Endodermal cell (in vitro differentiated cells): ENCODE data around the gene TRIM14. TPM values are rescaled to one million over a fixed set of nuclear protein-coding genes. Genes with fewer than 3 reads are reported as not detected.

Experiments
- DNase-seq: peaks from one replicate; pipeline ENCODE4 v3.0.0-alpha.2; 2017
- H3K27ac ChIP-seq: 2 replicates; pipeline ENCODE4 v1.5.1; 2013; ENCODE audit warnings: mild to moderate bottlenecking, low read depth, low read length, moderate library complexity
- H3K27me3 ChIP-seq: 2 replicates; pipeline ENCODE4 v1.6.1; 2013; ENCODE audit warnings: mild to moderate bottlenecking, low read length, moderate library complexity; ENCODE audit not compliant: insufficient read depth, control insufficient read depth, poor library complexity, severe bottlenecking
- H3K36me3 ChIP-seq: 2 replicates; pipeline ENCODE4 v1.7.0; 2013; ENCODE audit warnings: mild to moderate bottlenecking, low read length, moderate library complexity; ENCODE audit not compliant: control insufficient read depth, insufficient read depth
- H3K4me1 ChIP-seq: one replicate; pipeline ENCODE4 v1.7.0; 2013; ENCODE audit warnings: low read length; ENCODE audit not compliant: control insufficient read depth, insufficient read depth
- H3K4me3 ChIP-seq: 2 replicates; pipeline ENCODE4 v1.5.1; 2013; ENCODE audit warnings: mild to moderate bottlenecking, low read length, moderate library complexity
- H3K9ac ChIP-seq: 2 replicates; pipeline ENCODE4 v1.6.1; 2013; ENCODE audit warnings: mild to moderate bottlenecking, low read length, moderate library complexity; ENCODE audit not compliant: poor library complexity, severe bottlenecking; ENCODE audit errors: extremely low read depth
- H3K9me3 ChIP-seq: 2 replicates; pipeline ENCODE4 v1.6.1; 2013; ENCODE audit warnings: mild to moderate bottlenecking, low read length, moderate library complexity; ENCODE audit not compliant: control insufficient read depth
- H3K27ac Mint-ChIP-seq: 2 replicates; pipeline ENCODE4 v1.8.0; 2020; ENCODE audit warnings: mixed read lengths
- H3K27me3 Mint-ChIP-seq: 2 replicates; pipeline ENCODE4 v1.8.0; 2021; ENCODE audit warnings: mild to moderate bottlenecking, mixed read lengths; ENCODE audit not compliant: insufficient read depth
- H3K36me3 Mint-ChIP-seq: 2 replicates; pipeline ENCODE4 v1.8.0; 2020; ENCODE audit warnings: low read depth, mixed read lengths
- H3K4me1 Mint-ChIP-seq: 2 replicates; pipeline ENCODE4 v1.8.0; 2020; ENCODE audit warnings: mixed read lengths
- H3K4me3 Mint-ChIP-seq: 2 replicates; pipeline ENCODE4 v1.8.0; 2020; ENCODE audit warnings: mild to moderate bottlenecking, moderate library complexity, mixed read lengths
- H3K9me3 Mint-ChIP-seq: 2 replicates; pipeline ENCODE4 v1.8.0; 2020; ENCODE audit warnings: mild to moderate bottlenecking, mixed read lengths
- WGBS, 2 experiments: methylation state at CpG; one replicate each; pipeline versions ENCODE4 v1.1.5 to v1.1.7; 2013; ENCODE audit warnings: missing lambda C conversion rate in 2 of 2, mixed read lengths in 1 of 2; ENCODE audit not compliant: insufficient coverage in 1 of 2, insufficient read length in 1 of 2; 5-methylcytosine and 5-hydroxymethylcytosine counted together
- total RNA-seq, 2 donors: library from RNA; stranded (reverse); fragmentation: NEBNext Ultra II Directional in 1 of 2; extraction: Animal tissue kit (Norgen Biotek cat#: 25700) in 1 of 2; gene quantifications; 2 replicates in 1 of 2; 3 replicates in 1 of 2; pipeline ENCODE4 v1.2.1, GENCODE V29; 2021
- TF ChIP-seq, protein P1 (sequence below): fragments of 200-600 bp; sonication (generic); conservative IDR thresholded peaks from 2 replicates; pipeline ENCODE4 v1.5.0; 2021; ENCODE audit warnings: antibody characterized with exemption, mild to moderate bottlenecking

Gene TRIM14
- total RNA-seq, 2 donors from 2014 or later, result 3.1 to 5.1 TPM

DNA sequence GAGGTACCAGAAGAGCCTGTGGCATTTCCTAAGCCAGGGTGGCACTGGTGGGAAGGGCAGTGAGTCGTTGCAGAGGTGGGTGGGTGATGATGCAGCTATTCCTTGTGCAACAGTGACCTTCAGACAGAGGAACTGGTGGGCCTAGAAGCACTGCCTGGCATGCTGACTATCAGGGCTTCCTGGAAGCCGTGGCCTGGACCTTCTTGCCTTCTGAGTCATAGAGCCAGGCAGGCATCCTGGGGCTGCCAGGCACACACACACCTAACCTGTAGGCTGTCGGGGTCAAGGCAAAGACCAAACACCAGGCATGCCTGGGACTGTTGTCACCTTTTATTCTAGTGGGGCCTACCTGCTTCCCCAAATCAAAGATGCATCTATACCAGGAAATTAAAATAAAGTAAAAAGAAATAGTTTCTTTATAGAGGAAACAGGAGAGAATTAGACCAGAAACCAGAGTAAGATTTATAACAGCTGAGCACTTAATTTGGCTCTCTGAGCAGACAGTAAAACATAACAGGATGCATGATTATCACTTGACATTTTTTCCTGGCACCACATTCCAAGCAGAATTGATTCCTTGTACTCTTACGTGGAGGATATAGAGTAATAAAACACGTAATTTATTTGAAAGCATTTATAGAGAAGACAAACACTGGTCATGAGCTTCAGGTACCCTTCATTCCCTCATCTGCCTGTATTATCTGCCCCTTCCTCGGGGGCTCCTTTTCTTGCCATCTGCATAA, 37.4 kb downstream of the TRIM14 start:
- peaks cover 5% of the 10 kb centered on the region for H3K27me3 Mint-ChIP-seq
- Histone ChIP-seq H3K27ac (no peak overlapping the region), H3K9me3 (no peaks in the 10 kb centered on the region), H3K9ac (no peak overlapping the region), H3K4me1 (peaks cover 6% of the 10 kb centered on the region), H3K27me3 (no peaks in the 10 kb centered on the region), H3K36me3 (peaks cover 63% of the 10 kb centered on the region), H3K4me3 (no peak overlapping the region)
- peaks cover 10% of the 10 kb centered on the region for H3K4me1 Mint-ChIP-seq
- DNase-seq, result no peak
- no peaks in the 10 kb centered on the region for H3K9me3 Mint-ChIP-seq
- TF ChIP-seq, protein P1, sequence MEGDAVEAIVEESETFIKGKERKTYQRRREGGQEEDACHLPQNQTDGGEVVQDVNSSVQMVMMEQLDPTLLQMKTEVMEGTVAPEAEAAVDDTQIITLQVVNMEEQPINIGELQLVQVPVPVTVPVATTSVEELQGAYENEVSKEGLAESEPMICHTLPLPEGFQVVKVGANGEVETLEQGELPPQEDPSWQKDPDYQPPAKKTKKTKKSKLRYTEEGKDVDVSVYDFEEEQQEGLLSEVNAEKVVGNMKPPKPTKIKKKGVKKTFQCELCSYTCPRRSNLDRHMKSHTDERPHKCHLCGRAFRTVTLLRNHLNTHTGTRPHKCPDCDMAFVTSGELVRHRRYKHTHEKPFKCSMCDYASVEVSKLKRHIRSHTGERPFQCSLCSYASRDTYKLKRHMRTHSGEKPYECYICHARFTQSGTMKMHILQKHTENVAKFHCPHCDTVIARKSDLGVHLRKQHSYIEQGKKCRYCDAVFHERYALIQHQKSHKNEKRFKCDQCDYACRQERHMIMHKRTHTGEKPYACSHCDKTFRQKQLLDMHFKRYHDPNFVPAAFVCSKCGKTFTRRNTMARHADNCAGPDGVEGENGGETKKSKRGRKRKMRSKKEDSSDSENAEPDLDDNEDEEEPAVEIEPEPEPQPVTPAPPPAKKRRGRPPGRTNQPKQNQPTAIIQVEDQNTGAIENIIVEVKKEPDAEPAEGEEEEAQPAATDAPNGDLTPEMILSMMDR, result no peak
- H3K4me3 Mint-ChIP-seq, result no peak overlapping the region
- no peak overlapping the region for H3K27ac Mint-ChIP-seq
- WGBS, 2 experiments, result 91% methylated on average over 5 to 6 of the region's 6 CpGs
- peaks cover 39% of the 10 kb centered on the region for H3K36me3 Mint-ChIP-seq

- H3K27me3 Mint-ChIP-seq, result no peaks in the 10 kb centered on the region
- peaks cover under 1% of the 10 kb centered on the region for H3K4me1 Mint-ChIP-seq
- no peak for DNase-seq
- Histone ChIP-seq H3K4me1 (no peaks in the 10 kb centered on the region), H3K9me3 (no peaks in the 10 kb centered on the region), H3K27ac (no peak overlapping the region), H3K4me3 (no peak overlapping the region), H3K36me3 (peaks cover 63% of the 10 kb centered on the region), H3K27me3 (no peaks in the 10 kb centered on the region), H3K9ac (no peak overlapping the region)
- H3K9me3 Mint-ChIP-seq, result no peaks in the 10 kb centered on the region
- H3K36me3 Mint-ChIP-seq, result peaks cover 40% of the 10 kb centered on the region
- 94 to 100% methylated on average over 6 to 12 of the region's 12 CpGs for WGBS, 2 experiments
- TF ChIP-seq, protein P1, result no peak
- no peak overlapping the region for H3K4me3 Mint-ChIP-seq
- no peak overlapping the region for H3K27ac Mint-ChIP-seq
Observed at GRCh38 chr9:98080780-98081179, 38.2 kb downstream of the TRIM14 start.

- Histone ChIP-seq H3K27me3 (no peaks in the 10 kb centered on the region), H3K9me3 (no peaks in the 10 kb centered on the region), H3K4me1 (no peaks in the 10 kb centered on the region), H3K9ac (no peak overlapping the region), H3K36me3 (peaks cover 63% of the 10 kb centered on the region), H3K27ac (no peak overlapping the region), H3K4me3 (no peak overlapping the region)
- Mint-ChIP-seq H3K36me3 (peaks cover 40% of the 10 kb centered on the region), H3K9me3 (no peaks in the 10 kb centered on the region), H3K4me1 (no peaks in the 10 kb centered on the region), H3K27ac (no peak overlapping the region), H3K27me3 (no peaks in the 10 kb centered on the region), H3K4me3 (no peak overlapping the region)
- no peak for DNase-seq
- 100% methylated on average over 1 of the region's 1 CpG; no CpG with 5 or more reads in 1 of the 2 experiments for WGBS, 2 experiments
- TF ChIP-seq, protein P1, result no peak
Observed at GRCh38 chr9:98080326-98080725, 38.7 kb downstream of the TRIM14 start.
